Urinary bladder (tissue), 4 donors: ENCODE results near the gene CCNI2. TPM values are rescaled to one million over a fixed set of nuclear protein-coding genes. Genes with fewer than 3 reads are reported as not detected.
"Not testable (repeated sequence)": the region's sequence is repeated elsewhere in the genome, so short reads cannot be mapped to it uniquely, and the experiment has no call there.

Experiments used
- DNase-seq: peaks from one replicate; pipeline ENCODE4 v3.0.0-alpha.2; 2015; ENCODE audit errors: extremely low spot score
- H3K27ac ChIP-seq: one replicate; pipeline ENCODE4 v1.5.1; 2013; ENCODE audit warnings: low read depth, mild to moderate bottlenecking, moderate library complexity
- H3K36me3 ChIP-seq: one replicate; pipeline ENCODE4 v1.6.1; 2013; ENCODE audit warnings: mild to moderate bottlenecking, moderate library complexity; ENCODE audit not compliant: insufficient read depth
- H3K4me1 ChIP-seq: one replicate; pipeline ENCODE4 v1.6.1; 2013; ENCODE audit warnings: mild to moderate bottlenecking, moderate library complexity; ENCODE audit not compliant: insufficient read depth
- H3K4me3 ChIP-seq: one replicate; pipeline ENCODE4 v1.5.1; 2013; ENCODE audit warnings: low read depth, low read length
- WGBS: extraction: QIAGEN DNeasy Blood & Tissue Kit; methylation state at CpG from one replicate; pipeline ENCODE4 v1.1.7; 2013; 5-methylcytosine and 5-hydroxymethylcytosine counted together
- polyA plus RNA-seq: library from polyadenylated mRNA; stranded (reverse); fragments of 200-250 nt; gene quantifications from one replicate; pipeline ENCODE4 v1.2.3, GENCODE V29; 2013
- total RNA-seq: library from RNA; depleted of rRNA; stranded (reverse); fragments of >200 nt; gene quantifications from one replicate; pipeline ENCODE4 v1.2.3, GENCODE V29; 2014
- donor health status: healthy with polysubstance abuse.
- donor health status: healthy.

Gene CCNI2
- total and polyA plus RNA-seq, 2 donors = 1.4 to 1.9 TPM

GRCh38 chr5:132788990-132789886, 42.0 kb downstream of the CCNI2 start:
- Histone ChIP-seq H3K4me3 (no peak overlapping the region), H3K27ac (no peak overlapping the region), H3K36me3 (no peaks in the 10 kb centered on the region), H3K4me1 (no peaks in the 10 kb centered on the region)
- 78% methylated on average over 8 of the region's 8 CpGs for WGBS
- no peak for DNase-seq

DNA sequence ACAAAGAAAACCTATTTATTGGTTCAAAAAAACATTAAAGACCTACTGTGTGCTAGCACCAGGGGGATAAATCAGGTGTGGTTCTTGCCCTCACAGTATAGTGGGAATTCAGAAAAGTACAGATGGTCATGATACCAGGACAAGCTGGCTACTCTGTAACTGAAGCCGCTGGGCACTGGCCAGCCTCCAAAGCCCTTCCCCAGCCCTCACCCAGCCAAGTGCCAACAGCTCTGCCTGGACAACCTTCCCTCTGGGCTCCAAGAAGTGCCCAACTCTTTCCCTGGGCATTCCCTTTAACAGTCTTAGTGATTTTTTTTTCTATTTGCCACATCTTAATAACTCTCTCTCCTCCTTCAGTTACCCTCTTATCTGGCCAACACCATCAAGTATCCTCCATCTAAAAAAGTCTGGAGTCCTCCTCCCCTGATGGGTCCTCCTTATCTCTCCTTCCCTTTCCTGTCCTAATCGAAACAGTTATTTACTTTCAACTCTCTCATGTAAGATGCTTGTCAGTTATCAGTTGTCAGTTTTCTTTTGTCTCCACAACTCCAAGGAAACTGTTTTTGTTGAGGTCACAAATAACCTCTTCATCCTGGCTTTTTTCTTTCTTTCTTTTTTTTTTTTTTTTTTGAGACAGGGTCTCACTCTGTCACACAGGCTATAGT, 43.1 kb downstream of the CCNI2 start:
- WGBS = 59% methylated on average over 2 of the region's 2 CpGs
- Histone ChIP-seq H3K4me3 (no peak overlapping the region), H3K4me1 (no peaks in the 10 kb centered on the region), H3K27ac (no peak overlapping the region), H3K36me3 (no peaks in the 10 kb centered on the region)
- no peak for DNase-seq

- no peaks in the 10 kb centered on the region for H3K36me3 ChIP-seq
- 95% methylated on average over 3 of the region's 3 CpGs for WGBS
Observed at GRCh38 chr5:132791026-132791425, 43.8 kb downstream of the CCNI2 start.

DNA sequence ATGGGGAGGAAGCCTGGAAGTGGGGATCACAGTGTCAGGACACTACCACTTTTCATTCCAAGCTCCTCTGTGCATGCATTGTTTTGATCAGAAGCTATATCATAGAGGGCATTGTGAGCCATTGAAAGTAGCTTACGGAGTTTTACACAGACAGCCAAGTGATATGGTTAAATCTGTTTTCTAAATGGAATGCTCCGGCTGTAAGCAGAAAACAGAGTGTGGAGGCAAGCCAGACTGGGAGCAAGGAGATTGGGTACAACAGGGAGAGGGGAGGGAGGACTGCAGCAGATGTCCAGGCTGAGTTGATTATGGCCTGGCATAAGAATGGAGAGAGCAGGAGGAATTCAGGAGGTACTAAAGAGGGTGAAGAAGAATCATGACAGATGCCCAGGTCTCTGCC, 50.4 kb downstream of the CCNI2 start:
- no peak for DNase-seq
- H3K27ac ChIP-seq = no peak overlapping the region
- 42% methylated on average over 2 of the region's 2 CpGs for WGBS
- no peaks in the 10 kb centered on the region for H3K4me1 ChIP-seq
- H3K4me3 ChIP-seq = no peak overlapping the region
- no peaks in the 10 kb centered on the region for H3K36me3 ChIP-seq

More at GRCh38 chr5:132791026-132791425, 43.8 kb downstream of the CCNI2 start:
- Histone ChIP-seq H3K27ac (no peak overlapping the region), H3K4me3 (no peak overlapping the region), H3K4me1 (no peaks in the 10 kb centered on the region)
- no peak for DNase-seq

GRCh38 chr5:132799392-132799791, 52.2 kb downstream of the CCNI2 start:
- no peaks in the 10 kb centered on the region for H3K4me1 ChIP-seq
- no peak for DNase-seq
- H3K36me3 ChIP-seq = no peaks in the 10 kb centered on the region
- WGBS = 73% methylated on average over 2 of the region's 2 CpGs
- H3K27ac ChIP-seq = no peak overlapping the region
- H3K4me3 ChIP-seq = no peak overlapping the region

DNA sequence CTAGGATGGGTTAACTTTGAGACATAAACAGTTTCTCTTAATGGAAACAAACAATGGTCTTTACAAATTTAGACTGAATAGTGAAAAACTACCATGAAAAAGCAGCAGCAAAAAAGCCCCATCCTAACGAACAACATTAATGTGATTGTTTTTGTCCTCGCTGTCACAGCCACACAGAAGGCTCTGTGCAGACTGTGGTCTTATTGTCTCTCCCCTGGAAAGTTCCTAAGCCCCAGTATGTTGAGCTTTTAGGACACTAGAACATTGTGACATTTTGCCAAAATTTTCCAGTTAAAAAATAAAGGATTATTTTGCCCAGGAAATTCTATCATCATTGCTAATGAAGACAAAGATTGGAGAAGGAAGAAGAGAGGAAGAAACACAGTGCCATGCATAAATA, 53.3 kb downstream of the CCNI2 start:
- no peak overlapping the region for H3K4me3 ChIP-seq
- H3K4me1 ChIP-seq = no peaks in the 10 kb centered on the region
- 77% methylated on average over 2 of the region's 2 CpGs for WGBS
- no peak overlapping the region for H3K27ac ChIP-seq
- H3K36me3 ChIP-seq = no peaks in the 10 kb centered on the region
- no peak for DNase-seq

DNA sequence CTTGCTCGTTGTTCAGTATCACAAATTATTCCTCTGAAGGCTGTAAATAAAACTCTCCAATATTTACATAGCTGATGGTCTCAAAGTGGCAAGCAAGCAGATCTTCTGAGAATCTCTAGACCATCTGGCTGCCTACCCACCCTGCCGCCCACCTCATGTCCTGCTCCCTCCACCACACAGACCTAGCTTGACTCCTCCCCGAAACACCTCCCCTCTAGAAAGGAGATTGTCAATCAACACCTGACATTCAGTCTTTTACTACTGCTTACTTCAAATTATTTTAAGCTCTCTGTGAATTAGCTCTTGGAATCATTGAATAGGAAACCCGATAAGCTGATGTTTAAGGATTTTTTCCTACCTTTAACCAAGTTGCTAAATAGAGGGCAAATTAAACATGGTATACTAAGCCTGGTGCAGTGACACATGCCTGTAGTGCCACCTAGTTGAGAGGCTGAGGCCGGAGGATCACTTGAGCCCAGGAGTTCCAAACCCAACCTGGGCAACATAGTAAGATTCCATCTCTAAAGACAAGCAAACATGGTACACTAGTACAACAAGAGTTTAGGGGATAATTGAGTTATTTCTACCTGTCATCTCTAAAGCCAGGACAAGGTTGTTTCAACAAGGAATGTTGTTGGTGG, 54.9 kb downstream of the CCNI2 start:
- WGBS = 79% methylated on average over 5 of the region's 5 CpGs
- no peak overlapping the region for H3K4me3 ChIP-seq
- no peak overlapping the region for H3K27ac ChIP-seq
- no peak for DNase-seq
- no peaks in the 10 kb centered on the region for H3K36me3 ChIP-seq
- H3K4me1 ChIP-seq = no peaks in the 10 kb centered on the region

GRCh38 chr5:132802685-132803066, 55.5 kb downstream of the CCNI2 start:
- H3K27ac ChIP-seq, H3K4me3 ChIP-seq, DNase-seq, H3K36me3 ChIP-seq, H3K4me1 ChIP-seq: not testable (repeated sequence)
- WGBS = 76% methylated on average over 5 of the region's 5 CpGs

Other genes with a start within 250 kb of the CCNI2 start
- not detected for gene IL5, start 203.9 kb upstream of the CCNI2 start, total RNA-seq
- not detected for gene IL5, start 203.9 kb upstream of the CCNI2 start, polyA plus RNA-seq
- 75.0 TPM for gene RAD50, start 190.4 kb upstream of the CCNI2 start, total RNA-seq
- 13.4 TPM for gene RAD50, start 190.4 kb upstream of the CCNI2 start, polyA plus RNA-seq
- not detected for gene IL13, start 89.3 kb upstream of the CCNI2 start, total RNA-seq
- gene IL13, start 89.3 kb upstream of the CCNI2 start, polyA plus RNA-seq = not detected
- gene IL4, start 73.4 kb upstream of the CCNI2 start, total RNA-seq = not detected
- gene IL4, start 73.4 kb upstream of the CCNI2 start, polyA plus RNA-seq = not detected
- 17.6 TPM for gene KIF3A, start 9.9 kb upstream of the CCNI2 start, total RNA-seq
- gene KIF3A, start 9.9 kb upstream of the CCNI2 start, polyA plus RNA-seq = 3.4 TPM
- gene SEPTIN8, start 29.8 kb downstream of the CCNI2 start, total RNA-seq = 64.8 TPM
- 28.3 TPM for gene SEPTIN8, start 29.8 kb downstream of the CCNI2 start, polyA plus RNA-seq
- gene SOWAHA, start 65.9 kb downstream of the CCNI2 start, total RNA-seq = 0.48 TPM
- 0.65 TPM for gene SOWAHA, start 65.9 kb downstream of the CCNI2 start, polyA plus RNA-seq
- 7.2 TPM for gene SHROOM1, start 83.2 kb downstream of the CCNI2 start, total RNA-seq
- 48.3 TPM for gene SHROOM1, start 83.2 kb downstream of the CCNI2 start, polyA plus RNA-seq
- 0.26 TPM for gene GDF9, start 119.0 kb downstream of the CCNI2 start, total RNA-seq
- gene GDF9, start 119.0 kb downstream of the CCNI2 start, polyA plus RNA-seq = 0.65 TPM
- 85.7 TPM for gene UQCRQ, start 119.2 kb downstream of the CCNI2 start, total RNA-seq
- gene UQCRQ, start 119.2 kb downstream of the CCNI2 start, polyA plus RNA-seq = 257 TPM
- 3.0 TPM for gene LEAP2, start 126.2 kb downstream of the CCNI2 start, total RNA-seq
- gene LEAP2, start 126.2 kb downstream of the CCNI2 start, polyA plus RNA-seq = 5.6 TPM
- gene AFF4, start 216.2 kb downstream of the CCNI2 start, total RNA-seq = 89.8 TPM
- gene AFF4, start 216.2 kb downstream of the CCNI2 start, polyA plus RNA-seq = 26.9 TPM